Esophagus muscularis mucosa (tissue), 4 donors: ENCODE measurements around the gene TNRC6C.

Experiments
- EP300 ChIP-seq: sonication (generic); formaldehyde crosslinking; IDR thresholded peaks from one replicate; pipeline ENCODE4 v1.6.1; 2017; ENCODE audit warnings: antibody characterized with exemption
- POLR2A ChIP-seq: fragments of 450-650 bp; IDR thresholded peaks from one replicate; pipeline ENCODE4 v1.6.1; 2017; ENCODE audit warnings: antibody characterized with exemption, moderate library complexity, mild to moderate bottlenecking, low read depth
- POLR2AphosphoS5 ChIP-seq, 2 donors: sonication (generic); formaldehyde crosslinking; IDR thresholded peaks; one replicate each; pipeline ENCODE4 v1.6.1; 2017; ENCODE audit warnings: antibody characterized with exemption in 2 of 2
- TF ChIP-seq, protein P1 (sequence below), 3 experiments: fragments of 200-600 bp in 2 of 3; fragments of 450-650 bp in 1 of 3; sonication (generic) in 2 of 3; IDR thresholded peaks; one replicate each; pipeline ENCODE4 v1.5.1; 2017 to 2019; ENCODE audit warnings: antibody characterized with exemption in 3 of 3, mild to moderate bottlenecking in 2 of 3, moderate library complexity in 1 of 3

DNA sequence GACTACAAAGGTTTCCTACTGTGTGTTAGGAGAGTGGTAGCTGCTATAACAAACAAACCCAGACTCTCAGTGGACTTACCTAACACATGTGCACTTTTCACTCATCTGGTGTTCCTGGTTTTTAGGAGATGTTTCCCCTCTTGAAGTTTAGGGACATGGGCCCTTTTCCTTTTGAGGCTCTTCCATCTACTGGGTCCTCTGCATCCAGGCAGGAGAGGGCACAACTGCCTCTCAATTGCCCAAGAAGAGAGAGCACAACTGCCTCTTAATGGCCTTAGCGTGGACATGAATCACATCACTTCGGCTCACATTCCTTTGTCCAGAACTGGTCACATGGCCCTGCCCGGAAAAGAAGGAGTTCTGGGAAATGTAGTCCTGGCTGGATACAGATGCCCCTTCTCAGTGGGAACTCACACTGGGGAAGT lies 9.8 kb upstream of the TNRC6C start:
- TF ChIP-seq, protein P1, sequence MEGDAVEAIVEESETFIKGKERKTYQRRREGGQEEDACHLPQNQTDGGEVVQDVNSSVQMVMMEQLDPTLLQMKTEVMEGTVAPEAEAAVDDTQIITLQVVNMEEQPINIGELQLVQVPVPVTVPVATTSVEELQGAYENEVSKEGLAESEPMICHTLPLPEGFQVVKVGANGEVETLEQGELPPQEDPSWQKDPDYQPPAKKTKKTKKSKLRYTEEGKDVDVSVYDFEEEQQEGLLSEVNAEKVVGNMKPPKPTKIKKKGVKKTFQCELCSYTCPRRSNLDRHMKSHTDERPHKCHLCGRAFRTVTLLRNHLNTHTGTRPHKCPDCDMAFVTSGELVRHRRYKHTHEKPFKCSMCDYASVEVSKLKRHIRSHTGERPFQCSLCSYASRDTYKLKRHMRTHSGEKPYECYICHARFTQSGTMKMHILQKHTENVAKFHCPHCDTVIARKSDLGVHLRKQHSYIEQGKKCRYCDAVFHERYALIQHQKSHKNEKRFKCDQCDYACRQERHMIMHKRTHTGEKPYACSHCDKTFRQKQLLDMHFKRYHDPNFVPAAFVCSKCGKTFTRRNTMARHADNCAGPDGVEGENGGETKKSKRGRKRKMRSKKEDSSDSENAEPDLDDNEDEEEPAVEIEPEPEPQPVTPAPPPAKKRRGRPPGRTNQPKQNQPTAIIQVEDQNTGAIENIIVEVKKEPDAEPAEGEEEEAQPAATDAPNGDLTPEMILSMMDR (IDR thresholded peaks at IDR 0.05) = no peak
- TF ChIP-seq POLR2A (no peak), POLR2AphosphoS5 (IDR thresholded peaks at IDR 0.05) (peak in 1 of 2 donors; percentile 63), EP300 (no peak)
